RWPE2 (cell line): ENCODE results near the gene ATP13A3.
A peak's percentile ranks its signal among the peaks of the same experiment; 100 is the strongest.

Experiments used
- ATAC-seq: fragments of 200-7000 bp; cut with Tn5 transposase; 3 replicates; pipeline ENCODE4 v1.9.1; 2021; ENCODE audit warnings: low read depth
- DNase-seq: peaks from one replicate; pipeline ENCODE4 v3.0.0-alpha.2; 2020; ENCODE audit warnings: low spot score
- H3K27ac ChIP-seq: fragments of 450-650 bp; 2 replicates; pipeline ENCODE4 v1.5.1; 2017; ENCODE audit warnings: mild to moderate bottlenecking; ENCODE audit not compliant: poor library complexity, severe bottlenecking
- H3K27me3 ChIP-seq: fragments of 250-450 bp; sonication (Bioruptor Pico); 2 replicates; pipeline ENCODE4 v1.5.1; 2021; ENCODE audit warnings: mild to moderate bottlenecking, moderate library complexity; ENCODE audit not compliant: insufficient read depth, poor library complexity, severe bottlenecking
- H3K36me3 ChIP-seq: fragments of 250-450 bp; sonication (Bioruptor Pico); 2 replicates; pipeline ENCODE4 v1.5.1; 2020; ENCODE audit warnings: low read depth, mild to moderate bottlenecking, moderate library complexity
- H3K4me1 ChIP-seq: fragments of 250-450 bp; sonication (Bioruptor Pico); 2 replicates; pipeline ENCODE4 v1.5.1; 2021; ENCODE audit warnings: mild to moderate bottlenecking, moderate library complexity; ENCODE audit not compliant: insufficient read depth, poor library complexity, severe bottlenecking
- H3K4me3 ChIP-seq: fragments of 250-450 bp; sonication (Bioruptor Pico); 2 replicates; pipeline ENCODE4 v1.5.1; 2021; ENCODE audit warnings: mild to moderate bottlenecking, moderate library complexity; ENCODE audit not compliant: severe bottlenecking
- H3K9me3 ChIP-seq: fragments of 250-450 bp; sonication (Bioruptor Pico); 2 replicates; pipeline ENCODE4 v1.5.1; 2021; ENCODE audit warnings: mild to moderate bottlenecking, moderate library complexity; ENCODE audit not compliant: severe bottlenecking
- CTCF ChIP-seq: fragments of 450-650 bp; IDR thresholded peaks from one replicate; pipeline ENCODE4 v1.5.1; 2017; ENCODE audit warnings: mild to moderate bottlenecking, moderate library complexity; ENCODE audit not compliant: poor library complexity, severe bottlenecking

ATP13A3 gene

DNA sequence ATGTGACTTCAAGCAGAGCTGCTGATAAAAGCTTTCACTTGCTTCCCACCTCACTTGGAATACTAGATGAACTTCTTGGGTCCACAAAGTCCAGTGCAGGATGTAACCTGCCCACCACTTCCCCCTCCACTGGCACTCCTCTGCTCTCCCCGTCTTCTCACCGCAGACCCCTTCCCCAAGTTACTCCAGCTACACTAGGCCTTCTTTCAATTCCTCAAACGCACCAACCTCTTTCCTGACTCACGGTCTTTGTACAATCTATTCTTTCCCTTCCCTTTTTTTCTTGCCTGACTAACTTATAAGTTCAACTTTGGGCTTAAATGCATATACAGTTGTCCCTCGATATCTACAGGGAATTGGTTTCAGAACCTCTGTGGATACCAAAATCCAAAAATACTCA, 5.2 kb upstream of the ATP13A3 start:
- Histone ChIP-seq H3K9me3 (no peaks in the 10 kb centered on the region), H3K4me1 (peaks cover 36% of the 10 kb centered on the region), H3K4me3 (no peak overlapping the region), H3K27ac (no peak overlapping the region), H3K27me3 (no peaks in the 10 kb centered on the region), H3K36me3 (no peaks in the 10 kb centered on the region)
- DNase-seq, result no peak
- ATAC-seq, result no peak
- TF ChIP-seq CTCF, result no peak

- Histone ChIP-seq H3K36me3 (peaks cover 9% of the 10 kb centered on the region), H3K9me3 (no peaks in the 10 kb centered on the region), H3K4me1 (peaks cover 39% of the 10 kb centered on the region), H3K4me3 (no peak overlapping the region), H3K27ac (peak overlapping the region; percentile 94), H3K27me3 (no peaks in the 10 kb centered on the region)
- no peak for ATAC-seq
- no peak for TF ChIP-seq CTCF
- DNase-seq, result no peak
Measured at GRCh38 chr3:194489736-194490612, 3.2 kb upstream of the ATP13A3 start.

GRCh38 chr3:194488055-194488742, 1.4 kb upstream of the ATP13A3 start:
- H3K27ac ChIP-seq, result peak overlapping the region; percentile 94
- peaks cover 32% of the 10 kb centered on the region for H3K4me1 ChIP-seq
- H3K9me3 ChIP-seq, result no peaks in the 10 kb centered on the region
- ATAC-seq (peak; percentile 54), DNase-seq (no peak)
- no peak overlapping the region for H3K4me3 ChIP-seq
- TF ChIP-seq CTCF, result no peak
- H3K36me3 ChIP-seq, result peaks cover 24% of the 10 kb centered on the region
- H3K27me3 ChIP-seq, result no peaks in the 10 kb centered on the region

DNA sequence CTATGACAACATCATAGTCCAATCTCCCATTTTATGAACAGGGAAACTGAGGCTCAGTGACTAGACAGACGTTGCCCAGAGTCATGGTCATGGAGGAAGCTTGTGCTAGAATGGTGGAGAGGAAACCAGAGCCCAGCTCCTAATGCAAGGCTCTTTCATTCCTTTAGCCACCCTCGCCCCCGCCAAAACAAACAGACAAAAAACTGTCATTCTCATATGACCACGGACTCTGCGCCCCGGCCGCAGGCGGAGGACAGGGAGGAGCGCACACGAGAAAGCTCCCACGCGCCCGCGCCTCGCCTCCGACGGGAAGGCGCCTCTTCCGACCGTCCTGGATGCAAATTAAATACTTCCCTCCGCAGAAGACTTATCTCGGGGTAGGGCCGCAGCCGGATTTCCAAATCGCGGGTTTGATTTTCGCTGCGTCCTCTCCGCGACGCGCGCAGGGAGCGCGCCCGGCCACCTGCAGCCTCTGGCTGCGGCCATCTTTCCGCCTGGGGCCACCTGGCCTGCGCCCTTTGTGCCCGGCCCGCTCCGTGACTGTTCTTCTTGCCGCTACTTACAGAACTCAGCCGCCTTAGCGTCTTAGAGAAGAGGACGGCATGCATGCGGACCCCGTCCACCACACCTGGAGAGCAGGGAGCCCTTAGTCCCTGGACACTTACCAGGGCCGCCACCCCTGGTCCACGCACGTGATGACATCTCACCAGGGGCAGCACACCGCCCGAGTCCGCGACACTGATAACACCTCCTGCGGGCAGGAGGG, 670 bp upstream of the ATP13A3 start:
- no peak for ATAC-seq
- H3K9me3 ChIP-seq, result no peaks in the 10 kb centered on the region
- peaks cover 28% of the 10 kb centered on the region for H3K36me3 ChIP-seq
- no peak for DNase-seq
- peaks cover 33% of the 10 kb centered on the region for H3K4me1 ChIP-seq
- no peak for TF ChIP-seq CTCF
- H3K27me3 ChIP-seq, result no peaks in the 10 kb centered on the region
- peak overlapping the region; percentile 94 for H3K27ac ChIP-seq
- H3K4me3 ChIP-seq, result peak overlapping the region; percentile 82
